Activated CD4-positive, alpha-beta memory T cell treated with anti-CD3 and anti-CD28 coated beads, Interleukin-2, amount 10 ng/mL, durations not matched to agents 7 days and 5 days (primary cell): ENCODE results near the gene TNFSF11. TPM values are rescaled to one million over a fixed set of nuclear protein-coding genes. Genes with fewer than 3 reads are reported as not detected.
"Not testable (repeated sequence)": the region's sequence is repeated elsewhere in the genome, so short reads cannot be mapped to it uniquely, and the experiment has no call there.

ENCODE experiments used
- CTCF ChIA-PET: fragments of 350-600 bp; sonication (Branson Sonifier 250); formaldehyde crosslinking; loops from one replicate; lab custom pipeline; 2021; ENCODE audit warnings: antibody characterized with exemption, inconsistent platforms; lab: Charles Lee
- POLR2A ChIA-PET: fragments of 350-600 bp; sonication (Branson Sonifier 250); formaldehyde crosslinking; loops from one replicate; lab custom pipeline; 2021; ENCODE audit warnings: antibody characterized with exemption; lab: Charles Lee
- DNase-seq: peaks from one replicate; pipeline ENCODE4 v3.0.0-alpha.2; 2020
- H3K27ac Mint-ChIP-seq: one replicate; pipeline ENCODE4 v1.8.0; 2021; ENCODE audit warnings: mild to moderate bottlenecking, mixed read lengths
- H3K27me3 Mint-ChIP-seq: one replicate; pipeline ENCODE4 v1.8.0; 2021; ENCODE audit warnings: mixed read lengths
- H3K36me3 Mint-ChIP-seq: one replicate; pipeline ENCODE4 v1.8.0; 2021; ENCODE audit warnings: low read depth, mixed read lengths
- H3K4me1 Mint-ChIP-seq: one replicate; pipeline ENCODE4 v1.8.0; 2021; ENCODE audit warnings: mixed read lengths
- H3K4me3 Mint-ChIP-seq: one replicate; pipeline ENCODE4 v1.8.0; 2021; ENCODE audit warnings: mild to moderate bottlenecking, mixed read lengths
- H3K9me3 Mint-ChIP-seq: one replicate; pipeline ENCODE4 v1.8.0; 2021; ENCODE audit warnings: mixed read lengths
- total RNA-seq, 2 experiments: library from RNA; stranded (reverse); gene quantifications; one replicate each; pipeline ENCODE4 v1.2.3, GENCODE V29; 2021

The TNFSF11 gene
- total RNA-seq, 2 experiments from 2014 or later = 7.5 to 7.6 TPM

DNA sequence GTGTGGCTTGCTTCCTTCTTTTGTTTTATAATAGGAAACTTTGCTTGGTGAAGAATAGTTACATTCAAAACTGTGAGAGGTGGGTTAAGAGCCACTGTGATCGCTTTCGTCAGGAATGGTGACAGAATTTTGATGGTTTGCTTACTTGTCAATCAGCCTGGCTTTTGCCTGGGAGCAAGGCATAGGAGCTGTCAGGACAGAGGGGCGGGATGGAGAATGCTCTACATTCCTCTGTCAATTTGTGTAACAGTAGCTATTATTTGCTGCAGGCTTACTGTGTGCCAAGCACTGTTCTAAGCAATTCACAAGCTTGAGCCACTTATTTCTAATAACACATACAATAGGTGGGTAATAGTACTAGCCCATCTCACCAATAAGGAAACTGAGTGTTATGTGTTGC lies 28.1 kb upstream of the TNFSF11 start:
- DNase-seq = no peak
- H3K27ac Mint-ChIP-seq = no peak overlapping the region
- H3K36me3 Mint-ChIP-seq = peaks cover 4% of the 10 kb centered on the region
- no peak overlapping the region for H3K4me3 Mint-ChIP-seq
- POLR2A ChIA-PET = no interaction called here
- H3K27me3 Mint-ChIP-seq = no peaks in the 10 kb centered on the region
- H3K9me3 Mint-ChIP-seq = no peaks in the 10 kb centered on the region
- CTCF ChIA-PET = no interaction called here
- H3K4me1 Mint-ChIP-seq = peaks cover 24% of the 10 kb centered on the region

DNA sequence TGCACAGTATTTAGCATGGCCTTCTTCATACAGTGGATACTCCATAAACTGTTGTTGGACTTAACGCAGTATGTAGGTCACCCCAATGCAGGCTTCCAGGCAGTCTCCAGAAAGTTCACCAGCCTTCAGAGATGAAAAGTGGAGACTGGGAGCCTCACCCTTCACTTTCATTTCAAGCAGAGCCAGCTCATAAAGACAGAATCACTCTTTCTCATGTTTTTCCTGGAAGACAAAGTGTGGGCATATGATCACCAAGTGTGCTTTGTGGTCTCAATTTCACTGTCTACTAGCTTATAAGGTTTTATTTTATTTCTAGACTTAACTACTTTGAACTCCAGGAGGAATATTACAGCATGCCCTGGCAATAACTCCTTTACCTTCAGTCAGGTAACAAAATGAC lies 26.3 kb upstream of the TNFSF11 start:
- Mint-ChIP-seq H3K27ac (no peak overlapping the region), H3K27me3 (no peaks in the 10 kb centered on the region), H3K4me3 (no peak overlapping the region), H3K36me3 (peaks cover 4% of the 10 kb centered on the region), H3K9me3 (no peaks in the 10 kb centered on the region), H3K4me1 (peaks cover 24% of the 10 kb centered on the region)
- CTCF ChIA-PET = no interaction called here
- POLR2A ChIA-PET = no interaction called here
- DNase-seq = no peak

DNA sequence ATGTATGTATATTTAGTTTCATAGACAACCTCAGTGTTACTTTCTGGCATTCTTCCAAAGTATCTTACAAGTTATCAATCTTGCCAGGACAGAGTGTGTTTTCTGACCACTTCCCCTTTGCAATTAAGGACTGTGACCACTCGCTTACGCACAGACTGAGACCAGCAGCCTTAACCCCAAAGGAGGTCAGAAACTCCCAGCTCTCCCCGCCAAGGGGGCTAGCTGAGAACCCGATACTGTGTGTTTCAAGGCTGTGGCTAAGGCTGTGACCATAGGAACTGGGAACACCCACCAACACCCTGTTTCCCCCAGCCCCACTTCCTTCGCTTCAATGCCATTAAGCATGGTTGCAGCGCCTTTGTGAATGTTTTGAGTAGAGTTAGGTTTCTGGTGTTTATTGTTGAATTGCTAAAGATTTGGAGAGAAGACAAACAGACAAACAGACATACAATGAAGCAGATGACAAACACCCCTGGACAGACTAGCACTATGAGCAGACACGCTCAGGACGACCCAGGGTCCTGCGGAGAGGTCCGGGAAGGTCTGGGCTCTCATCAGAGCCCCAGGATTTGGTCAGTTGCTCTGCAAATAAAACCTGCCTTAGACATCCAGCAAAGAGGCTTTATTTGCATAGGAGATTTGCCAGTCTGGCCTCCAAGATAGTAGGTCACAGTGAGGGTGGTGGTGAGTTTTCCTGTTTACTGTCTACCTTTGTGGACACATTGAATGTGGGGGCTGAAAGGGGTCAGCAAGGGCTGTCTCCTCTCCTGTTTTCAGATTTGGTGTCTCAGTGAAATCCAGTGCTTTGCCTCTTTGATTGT lies 25.0 kb upstream of the TNFSF11 start:
- Mint-ChIP-seq H3K9me3 (no peaks in the 10 kb centered on the region), H3K4me1 (peaks cover 24% of the 10 kb centered on the region), H3K36me3 (peaks cover 4% of the 10 kb centered on the region), H3K27me3 (no peaks in the 10 kb centered on the region), H3K27ac (no peak overlapping the region), H3K4me3 (no peak overlapping the region)
- ChIA-PET POLR2A (no interaction called here), CTCF (no interaction called here)
- DNase-seq = no peak

GRCh38 chr13:42549552-42549936 lies 24.4 kb upstream of the TNFSF11 start:
- peaks cover 4% of the 10 kb centered on the region for H3K36me3 Mint-ChIP-seq
- peaks cover 24% of the 10 kb centered on the region for H3K4me1 Mint-ChIP-seq
- H3K27ac Mint-ChIP-seq = no peak overlapping the region
- ChIA-PET CTCF (no interaction called here), POLR2A (no interaction called here)
- no peak for DNase-seq
- no peak overlapping the region for H3K4me3 Mint-ChIP-seq
- H3K27me3 Mint-ChIP-seq = no peaks in the 10 kb centered on the region
- no peaks in the 10 kb centered on the region for H3K9me3 Mint-ChIP-seq

GRCh38 chr13:42551611-42552010 lies 22.3 kb upstream of the TNFSF11 start:
- Mint-ChIP-seq H3K4me1 (peaks cover 24% of the 10 kb centered on the region), H3K36me3 (peaks cover 4% of the 10 kb centered on the region), H3K27ac (no peak overlapping the region), H3K27me3 (no peaks in the 10 kb centered on the region), H3K4me3 (no peak overlapping the region), H3K9me3 (peaks cover 2% of the 10 kb centered on the region)
- ChIA-PET POLR2A (no interaction called here), CTCF (no interaction called here)
- no peak for DNase-seq

GRCh38 chr13:42553098-42554046 lies 20.6 kb upstream of the TNFSF11 start:
- ChIA-PET CTCF (no interaction called here), POLR2A (no interaction called here)
- DNase-seq = no peak
- H3K4me3 Mint-ChIP-seq = no peak overlapping the region
- no peak overlapping the region for H3K27ac Mint-ChIP-seq
- H3K36me3 Mint-ChIP-seq = no peaks in the 10 kb centered on the region
- H3K9me3 Mint-ChIP-seq = peaks cover 2% of the 10 kb centered on the region
- H3K27me3 Mint-ChIP-seq = no peaks in the 10 kb centered on the region
- H3K4me1 Mint-ChIP-seq = peaks cover 12% of the 10 kb centered on the region

GRCh38 chr13:42559057-42559456 lies 14.9 kb upstream of the TNFSF11 start:
- peaks cover 14% of the 10 kb centered on the region for H3K36me3 Mint-ChIP-seq
- no peak overlapping the region for H3K4me3 Mint-ChIP-seq
- no peak for DNase-seq
- no peaks in the 10 kb centered on the region for H3K27me3 Mint-ChIP-seq
- peaks cover 16% of the 10 kb centered on the region for H3K9me3 Mint-ChIP-seq
- H3K27ac Mint-ChIP-seq = no peak overlapping the region
- peaks cover 15% of the 10 kb centered on the region for H3K4me1 Mint-ChIP-seq
- ChIA-PET CTCF (no interaction called here), POLR2A (no interaction called here)

DNA sequence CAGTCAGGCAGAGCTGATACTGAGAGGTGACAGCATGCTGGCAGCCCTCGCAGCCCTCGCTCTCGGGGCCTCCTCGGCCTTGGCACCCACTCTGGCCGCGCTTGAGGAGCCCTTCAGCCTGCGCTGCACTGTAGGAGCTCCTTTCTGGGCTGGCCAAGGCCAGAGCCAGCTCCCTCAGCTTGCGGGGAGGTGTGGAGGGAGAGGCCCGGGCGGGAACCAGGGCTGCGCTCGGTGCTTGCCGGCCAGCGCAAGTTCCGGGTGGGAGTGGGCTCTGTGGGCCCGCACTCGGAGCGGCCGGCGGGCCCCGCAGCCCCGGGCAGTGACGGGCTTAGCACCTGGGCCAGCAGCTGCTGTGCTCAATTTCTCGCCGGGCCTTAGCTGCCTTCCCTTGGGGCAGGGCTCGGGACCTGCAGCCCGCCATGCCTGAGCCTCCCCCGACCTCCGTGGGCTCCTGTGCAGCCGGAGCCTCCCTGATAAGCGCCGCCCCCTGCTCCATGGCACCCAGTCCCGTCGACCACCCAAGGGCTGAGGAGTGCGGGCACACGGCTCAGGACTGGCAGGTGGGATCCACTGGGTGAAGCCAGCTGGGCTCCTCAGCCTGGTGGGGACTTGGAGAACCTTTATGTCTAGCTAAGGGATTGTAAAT lies 14.3 kb upstream of the TNFSF11 start:
- DNase-seq, H3K4me3 Mint-ChIP-seq, POLR2A ChIA-PET, H3K27ac Mint-ChIP-seq, H3K27me3 Mint-ChIP-seq, CTCF ChIA-PET: not testable (repeated sequence)
- H3K36me3 Mint-ChIP-seq = peaks cover 16% of the 10 kb centered on the region
- peaks cover 18% of the 10 kb centered on the region for H3K9me3 Mint-ChIP-seq
- peaks cover 15% of the 10 kb centered on the region for H3K4me1 Mint-ChIP-seq

GRCh38 chr13:42560320-42560719 lies 13.6 kb upstream of the TNFSF11 start:
- H3K27ac Mint-ChIP-seq, DNase-seq, POLR2A ChIA-PET, CTCF ChIA-PET, H3K27me3 Mint-ChIP-seq, H3K4me3 Mint-ChIP-seq: not testable (repeated sequence)
- Mint-ChIP-seq H3K36me3 (peaks cover 18% of the 10 kb centered on the region), H3K4me1 (peaks cover 15% of the 10 kb centered on the region), H3K9me3 (peaks cover 21% of the 10 kb centered on the region)

- no peak overlapping the region for H3K4me3 Mint-ChIP-seq
- CTCF ChIA-PET = no interaction called here
- no peak for DNase-seq
- POLR2A ChIA-PET = no interaction called here
- H3K4me1 Mint-ChIP-seq = peaks cover 15% of the 10 kb centered on the region
- H3K36me3 Mint-ChIP-seq = peaks cover 18% of the 10 kb centered on the region
- peaks cover 19% of the 10 kb centered on the region for H3K9me3 Mint-ChIP-seq
- no peaks in the 10 kb centered on the region for H3K27me3 Mint-ChIP-seq
- H3K27ac Mint-ChIP-seq = no peak overlapping the region
Measured at GRCh38 chr13:42561752-42562467, 12.0 kb upstream of the TNFSF11 start.

DNA sequence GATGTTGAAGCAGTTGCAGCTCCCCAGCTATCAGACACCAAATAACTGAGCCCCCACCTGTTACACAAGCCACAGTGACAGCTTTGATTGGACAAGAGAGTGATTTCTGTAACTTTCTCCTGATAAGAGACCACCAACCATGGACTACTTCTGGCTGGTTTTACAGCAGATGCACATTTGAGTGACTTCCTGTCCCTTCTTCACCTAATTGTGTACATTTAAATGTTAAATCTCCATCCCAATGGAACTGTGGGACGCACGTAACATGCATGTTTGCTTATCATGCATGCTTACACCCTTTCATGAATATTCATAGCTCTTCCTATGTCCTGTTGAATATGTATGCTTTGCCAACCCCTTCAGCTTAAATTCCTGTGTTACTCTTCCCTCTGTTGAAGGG lies 6.0 kb upstream of the TNFSF11 start:
- Mint-ChIP-seq H3K36me3 (peaks cover 6% of the 10 kb centered on the region), H3K4me1 (peaks cover 3% of the 10 kb centered on the region), H3K4me3 (no peak overlapping the region), H3K27me3 (peaks cover 6% of the 10 kb centered on the region), H3K27ac (no peak overlapping the region), H3K9me3 (peaks cover 14% of the 10 kb centered on the region)
- no peak for DNase-seq
- ChIA-PET CTCF (no interaction called here), POLR2A (no interaction called here)

- no peak for DNase-seq
- Mint-ChIP-seq H3K4me1 (peaks cover 6% of the 10 kb centered on the region), H3K27me3 (peaks cover 12% of the 10 kb centered on the region), H3K36me3 (peaks cover 1% of the 10 kb centered on the region), H3K4me3 (no peak overlapping the region), H3K27ac (no peak overlapping the region), H3K9me3 (peaks cover 7% of the 10 kb centered on the region)
- CTCF ChIA-PET = no interaction called here
- POLR2A ChIA-PET = no interaction called here
Measured at GRCh38 chr13:42569576-42570344, 4.2 kb upstream of the TNFSF11 start.
